Astrocyte (in vitro differentiated cells and primary cell): Measurements from ENCODE around the gene GTF3C1. TPM values are rescaled to one million over a fixed set of nuclear protein-coding genes. Genes with fewer than 3 reads are reported as not detected.

Experiments
- DNase-seq: peaks from one replicate; pipeline ENCODE4 v3.0.0-alpha.2; 2010; ENCODE audit warnings: low read depth
- FAIRE-seq: peaks from 2 replicates; lab custom pipeline; 2011; peaks lifted over from hg19 to GRCh38; lab: Jason Lieb, UNC
- H2AFZ ChIP-seq: 2 replicates; pipeline ENCODE4 v1.6.0; 2012; ENCODE audit warnings: low read depth, low read length, inconsistent platforms
- H3K27ac ChIP-seq: 2 replicates; pipeline ENCODE4 v1.5.1; 2011; ENCODE audit warnings: low read depth, low read length, inconsistent platforms
- H3K27me3 ChIP-seq: 2 replicates; pipeline ENCODE4 v1.6.0; 2011; ENCODE audit warnings: low read length, inconsistent platforms; ENCODE audit not compliant: insufficient read depth
- H3K36me3 ChIP-seq: 2 replicates; pipeline ENCODE4 v1.5.1; 2011; ENCODE audit warnings: low read length, inconsistent platforms; ENCODE audit not compliant: insufficient read depth
- H3K4me1 ChIP-seq: 2 replicates; pipeline ENCODE4 v1.5.1; 2011; ENCODE audit warnings: low read length, inconsistent platforms; ENCODE audit not compliant: insufficient read depth
- H3K4me2 ChIP-seq: 2 replicates; pipeline ENCODE4 v1.6.0; 2012; ENCODE audit warnings: low read length, inconsistent platforms
- H3K4me3 ChIP-seq: 2 replicates; pipeline ENCODE4 v1.5.1; 2011; ENCODE audit warnings: low read depth, mild to moderate bottlenecking, low read length, inconsistent platforms; ENCODE audit not compliant: insufficient read depth
- H3K79me2 ChIP-seq: 2 replicates; pipeline ENCODE4 v1.6.0; 2012; ENCODE audit warnings: mild to moderate bottlenecking, low read length, inconsistent platforms; ENCODE audit not compliant: insufficient read depth
- H3K9ac ChIP-seq: 2 replicates; pipeline ENCODE4 v1.6.0; 2012; ENCODE audit warnings: mild to moderate bottlenecking, low read length, inconsistent platforms
- H3K9me3 ChIP-seq: 2 replicates; pipeline ENCODE4 v1.5.1; 2012; ENCODE audit warnings: low read depth, mild to moderate bottlenecking, low read length, inconsistent platforms; ENCODE audit not compliant: insufficient read depth
- H4K20me1 ChIP-seq: 2 replicates; pipeline ENCODE4 v1.6.0; 2012; ENCODE audit warnings: low read length, inconsistent platforms; ENCODE audit not compliant: insufficient read depth
- H3K27ac Mint-ChIP-seq: one replicate; pipeline ENCODE4 v1.8.0; 2021; ENCODE audit warnings: mild to moderate bottlenecking, mixed read lengths; ENCODE audit not compliant: unreplicated experiment
- H3K27me3 Mint-ChIP-seq: one replicate; pipeline ENCODE4 v1.8.0; 2021; ENCODE audit warnings: low read depth, mixed read lengths; ENCODE audit not compliant: unreplicated experiment
- H3K36me3 Mint-ChIP-seq: one replicate; pipeline ENCODE4 v1.8.0; 2021; ENCODE audit warnings: low read depth, mixed read lengths; ENCODE audit not compliant: unreplicated experiment
- H3K4me1 Mint-ChIP-seq: one replicate; pipeline ENCODE4 v1.8.0; 2021; ENCODE audit warnings: low read depth, mixed read lengths; ENCODE audit not compliant: unreplicated experiment
- H3K4me3 Mint-ChIP-seq: one replicate; pipeline ENCODE4 v1.8.0; 2021; ENCODE audit warnings: mild to moderate bottlenecking, moderate library complexity, mixed read lengths; ENCODE audit not compliant: unreplicated experiment
- H3K9me3 Mint-ChIP-seq: one replicate; pipeline ENCODE4 v1.8.0; 2021; ENCODE audit warnings: mild to moderate bottlenecking, mixed read lengths; ENCODE audit not compliant: unreplicated experiment
- CTCF ChIP-seq: IDR thresholded peaks from 2 replicates; pipeline ENCODE4 v1.5.1; 2011; ENCODE audit warnings: low read depth, mild to moderate bottlenecking, inconsistent platforms, low read length, moderate library complexity; ENCODE audit not compliant: insufficient read depth
- EZH2 ChIP-seq: IDR thresholded peaks from 2 replicates; pipeline ENCODE4 v1.6.1; 2012; ENCODE audit warnings: mild to moderate bottlenecking, low read length, inconsistent platforms; ENCODE audit not compliant: insufficient read depth
- total RNA-seq: library from RNA; stranded (reverse); gene quantifications from 2 replicates; pipeline ENCODE4 v1.2.1, GENCODE V29; 2021

GTF3C1 gene
- total RNA-seq, 1 donor from 2014 or later = 103 TPM

- peaks cover 17% of the 10 kb centered on the region for H3K36me3 Mint-ChIP-seq
- Histone ChIP-seq H2AFZ (peak overlapping the region; percentile 9), H3K9ac (no peak overlapping the region), H4K20me1 (no peaks in the 10 kb centered on the region), H3K9me3 (no peaks in the 10 kb centered on the region), H3K4me2 (peak overlapping the region; percentile 24), H3K36me3 (no peaks in the 10 kb centered on the region), H3K27me3 (no peaks in the 10 kb centered on the region), H3K79me2 (no peaks in the 10 kb centered on the region), H3K4me1 (peaks cover 6% of the 10 kb centered on the region), H3K27ac (no peak overlapping the region), H3K4me3 (no peak overlapping the region)
- no peak overlapping the region for H3K4me3 Mint-ChIP-seq
- no peak for TF ChIP-seq EZH2
- no peak for TF ChIP-seq CTCF
- peaks cover 3% of the 10 kb centered on the region for H3K9me3 Mint-ChIP-seq
- H3K27me3 Mint-ChIP-seq = no peaks in the 10 kb centered on the region
- no peak for FAIRE-seq
- DNase-seq = peak; percentile 22
- peaks cover 5% of the 10 kb centered on the region for H3K4me1 Mint-ChIP-seq
- H3K27ac Mint-ChIP-seq = peak overlapping the region; percentile 31
These were observed 46.3 kb upstream of the GTF3C1 start for GRCh38 chr16:27595993-27596392.

GRCh38 chr16:27595475-27595874, 45.8 kb upstream of the GTF3C1 start:
- Mint-ChIP-seq H3K9me3 (no peaks in the 10 kb centered on the region), H3K36me3 (peaks cover 20% of the 10 kb centered on the region), H3K27me3 (no peaks in the 10 kb centered on the region), H3K4me1 (peaks cover 4% of the 10 kb centered on the region), H3K27ac (no peak overlapping the region), H3K4me3 (no peak overlapping the region)
- no peak for DNase-seq
- FAIRE-seq = no peak
- H3K27ac ChIP-seq = no peak overlapping the region
- no peak overlapping the region for H3K4me3 ChIP-seq
- H3K4me2 ChIP-seq = no peak overlapping the region
- H3K9me3 ChIP-seq = no peaks in the 10 kb centered on the region
- no peaks in the 10 kb centered on the region for H3K36me3 ChIP-seq
- no peaks in the 10 kb centered on the region for H3K79me2 ChIP-seq
- no peak overlapping the region for H3K9ac ChIP-seq
- H2AFZ ChIP-seq = no peak overlapping the region
- TF ChIP-seq CTCF = no peak
- no peak for TF ChIP-seq EZH2
- no peaks in the 10 kb centered on the region for H4K20me1 ChIP-seq
- H3K27me3 ChIP-seq = no peaks in the 10 kb centered on the region
- H3K4me1 ChIP-seq = peaks cover 6% of the 10 kb centered on the region

- TF ChIP-seq EZH2 = no peak
- H3K4me3 ChIP-seq = no peak overlapping the region
- no peaks in the 10 kb centered on the region for H3K27me3 ChIP-seq
- H3K36me3 ChIP-seq = no peaks in the 10 kb centered on the region
- Mint-ChIP-seq H3K27ac (no peak overlapping the region), H3K9me3 (no peaks in the 10 kb centered on the region), H3K36me3 (peaks cover 9% of the 10 kb centered on the region), H3K4me3 (no peak overlapping the region), H3K27me3 (no peaks in the 10 kb centered on the region), H3K4me1 (peaks cover 4% of the 10 kb centered on the region)
- no peak overlapping the region for H3K27ac ChIP-seq
- no peak overlapping the region for H3K9ac ChIP-seq
- H3K9me3 ChIP-seq = no peaks in the 10 kb centered on the region
- DNase-seq (no peak), FAIRE-seq (no peak)
- H4K20me1 ChIP-seq = no peaks in the 10 kb centered on the region
- H3K4me2 ChIP-seq = no peak overlapping the region
- peaks cover 6% of the 10 kb centered on the region for H3K4me1 ChIP-seq
- H3K79me2 ChIP-seq = no peaks in the 10 kb centered on the region
- H2AFZ ChIP-seq = no peak overlapping the region
These were observed 42.1 kb upstream of the GTF3C1 start for GRCh38 chr16:27591837-27592236.
